K562 (cell line): Measurements from ENCODE around the gene HMGB2. TPM values are rescaled to one million over a fixed set of nuclear protein-coding genes. Genes with fewer than 3 reads are reported as not detected.

Experiments
- GATA2 ChIP-seq: sonication (generic); formaldehyde crosslinking; IDR thresholded peaks from 2 replicates; pipeline ENCODE4 v1.4.0; 2020; ENCODE audit warnings: mild to moderate bottlenecking, missing genetic modification reagents
- HDAC2 ChIP-seq: fragments of 450-650 bp; IDR thresholded peaks from 2 replicates; pipeline ENCODE4 v1.6.1; 2016; ENCODE audit warnings: mild to moderate bottlenecking
- KDM2B ChIP-seq: fragments of 250-450 bp; sonication (Bioruptor Pico); IDR thresholded peaks from 2 replicates; pipeline ENCODE4 v1.8.0; 2021; ENCODE audit warnings: mild to moderate bottlenecking, moderate library complexity
- MCM5 ChIP-seq: fragments of 450-650 bp; IDR thresholded peaks from 2 replicates; pipeline ENCODE4 v1.6.1; 2016; ENCODE audit warnings: low read depth
- MEIS2 ChIP-seq: fragments of 450-650 bp; IDR thresholded peaks from 2 replicates; pipeline ENCODE4 v1.6.1; 2014; ENCODE audit warnings: mild to moderate bottlenecking; ENCODE audit not compliant: partially characterized antibody
- NFIC ChIP-seq: fragments of 450-650 bp; IDR thresholded peaks from 2 replicates; pipeline ENCODE4 v1.6.1; 2017; ENCODE audit warnings: mild to moderate bottlenecking, inconsistent platforms
- RBFOX2 ChIP-seq: fragments of 200-400 bp; formaldehyde crosslinking; IDR thresholded peaks from 2 replicates; pipeline ENCODE4 v1.6.1; 2017; ENCODE audit warnings: low read depth, mild to moderate bottlenecking, low read length, moderate library complexity
- SIN3A ChIP-seq, 2 experiments: fragments of 150-350 bp in 1 of 2; IDR thresholded peaks; 2 replicates each; pipeline ENCODE4 v1.6.1; 2011 to 2016; ENCODE audit warnings: borderline replicate concordance in 2 of 2, low read depth in 2 of 2, low read length in 2 of 2, mild to moderate bottlenecking in 2 of 2, moderate library complexity in 2 of 2; ENCODE audit not compliant: control insufficient read depth in 1 of 2
- SP1 ChIP-seq: sonication (generic); formaldehyde crosslinking; IDR thresholded peaks from 2 replicates; pipeline ENCODE4 v1.8.1; 2022; ENCODE audit warnings: mild to moderate bottlenecking, missing genetic modification reagents
- SRSF7 ChIP-seq: fragments of 200-400 bp; formaldehyde crosslinking; optimal IDR thresholded peaks from 2 replicates; pipeline ENCODE3; 2017; ENCODE audit warnings: mild to moderate bottlenecking, low read depth, low read length
- SUPT5H ChIP-seq: fragments of 450-650 bp; IDR thresholded peaks from 2 replicates; pipeline ENCODE4 v1.6.1; 2016
- XRCC5 ChIP-seq: fragments of 200-400 bp; formaldehyde crosslinking; IDR thresholded peaks from 2 replicates; pipeline ENCODE4 v1.6.1; 2017; ENCODE audit warnings: low read depth, mild to moderate bottlenecking, low read length
- ZNF79 ChIP-seq: fragments of 250-450 bp; sonication (Bioruptor Pico); IDR thresholded peaks from 2 replicates; pipeline ENCODE4 v1.4.0; 2020; ENCODE audit warnings: low read depth, mild to moderate bottlenecking, moderate library complexity
- polyA plus RNA-seq, 8 experiments: library from polyadenylated mRNA; depleted of rRNA in 4 of 8; stranded (reverse) in 5 of 8; unstranded in 3 of 8; fragments of >200 nt; fragmentation: Nextera tagmentation in 2 of 8; fragmentation: Illumina TruSeq in 1 of 8; extraction: Ambion mirVana in 2 of 8; extraction: Trizol in 1 of 8; gene quantifications; 2 replicates each; pipeline versions ENCODE4 v1.2.1 to v1.2.3, GENCODE V29; 2011 to 2014; ENCODE audit warnings: inconsistent platforms in 1 of 8, missing spikeins in 1 of 8
- total RNA-seq, 7 experiments: library from RNA; depleted of rRNA in 6 of 7; stranded (reverse); fragments of >200 nt in 6 of 7; fragmentation: Illumina TruSeq in 2 of 7; extraction: Trizol in 2 of 7; gene quantifications; 2 replicates each; pipeline versions ENCODE4 v1.2.1 to v1.2.3, GENCODE V29; 2011 to 2021; ENCODE audit warnings: low replicate concordance in 1 of 7
- TF ChIP-seq, protein P1 (sequence below): sonication (generic); formaldehyde crosslinking; IDR thresholded peaks from 2 replicates; pipeline ENCODE4 v1.5.0; 2020; ENCODE audit warnings: missing genetic modification reagents
- TF ChIP-seq, protein P2 (sequence below), 2 experiments: IDR thresholded peaks; 2 replicates each; pipeline ENCODE4 v1.6.1; 2011; ENCODE audit warnings: borderline replicate concordance in 1 of 2, control low read depth in 1 of 2, low read depth in 1 of 2, low read length in 1 of 2, mild to moderate bottlenecking in 1 of 2, mixed read lengths in 1 of 2, moderate library complexity in 1 of 2; ENCODE audit not compliant: insufficient read depth in 1 of 2, insufficient read length in 1 of 2, poor library complexity in 1 of 2, severe bottlenecking in 1 of 2; ENCODE audit errors: extremely low read depth in 1 of 2
- TF ChIP-seq, protein P3 (sequence below): fragments of 450-650 bp; IDR thresholded peaks from 2 replicates; pipeline ENCODE4 v1.6.1; 2016; ENCODE audit warnings: missing biosample characterization, missing genetic modification characterization
- TF ChIP-seq, protein P4 (sequence below): fragments of 250-450 bp; sonication (Bioruptor Pico); IDR thresholded peaks from 2 replicates; pipeline ENCODE4 v1.9.0; 2021; ENCODE audit warnings: mild to moderate bottlenecking, inconsistent platforms

The HMGB2 gene
- total and polyA plus RNA-seq, 9 of the 15 experiments (the other 6 are each of a cell fraction or from before 2014, with no cell fraction given), result 309 to 822 (median 626) TPM

GRCh38 chr4:173370477-173371291, 36.5 kb upstream of the HMGB2 start, which contains the start of gene SAP30 (continued):
- TF ChIP-seq, protein P1, sequence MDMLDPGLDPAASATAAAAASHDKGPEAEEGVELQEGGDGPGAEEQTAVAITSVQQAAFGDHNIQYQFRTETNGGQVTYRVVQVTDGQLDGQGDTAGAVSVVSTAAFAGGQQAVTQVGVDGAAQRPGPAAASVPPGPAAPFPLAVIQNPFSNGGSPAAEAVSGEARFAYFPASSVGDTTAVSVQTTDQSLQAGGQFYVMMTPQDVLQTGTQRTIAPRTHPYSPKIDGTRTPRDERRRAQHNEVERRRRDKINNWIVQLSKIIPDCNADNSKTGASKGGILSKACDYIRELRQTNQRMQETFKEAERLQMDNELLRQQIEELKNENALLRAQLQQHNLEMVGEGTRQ, result peak; percentile 83
- TF ChIP-seq HDAC2 (peak; percentile 73), XRCC5 (peak; percentile 43; the same call in 1 of the 2 replicates), SP1 (peak; percentile 72), SUPT5H (peak; percentile 86), ZNF79 (CRISPR knock-in tag) (no peak), SRSF7 (no peak), NFIC (peak; percentile 63), RBFOX2 (peak; percentile 75), KDM2B (CRISPR knock-in tag) (0 out of 2 replicates have a peak, but pooled peaks have one; percentile 20), MEIS2 (peak; percentile 63), GATA2 (CRISPR knock-in tag) (no peak), SIN3A (IDR thresholded peaks at IDR 0.05; ENCODE audit: borderline replicate concordance in 2 of 2, control insufficient read depth in 1 of 2, low read depth in 2 of 2, low read length in 2 of 2) (peak; percentile 88 to 92), MCM5 (no peak)
- TF ChIP-seq, protein P2, sequence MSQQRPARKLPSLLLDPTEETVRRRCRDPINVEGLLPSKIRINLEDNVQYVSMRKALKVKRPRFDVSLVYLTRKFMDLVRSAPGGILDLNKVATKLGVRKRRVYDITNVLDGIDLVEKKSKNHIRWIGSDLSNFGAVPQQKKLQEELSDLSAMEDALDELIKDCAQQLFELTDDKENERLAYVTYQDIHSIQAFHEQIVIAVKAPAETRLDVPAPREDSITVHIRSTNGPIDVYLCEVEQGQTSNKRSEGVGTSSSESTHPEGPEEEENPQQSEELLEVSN (IDR thresholded peaks at IDR 0.05; ENCODE audit: borderline replicate concordance in 1 of 2, extremely low read depth in 1 of 2, insufficient read depth in 1 of 2, insufficient read length in 1 of 2, low read depth in 1 of 2, low read length in 1 of 2, poor library complexity in 1 of 2, severe bottlenecking in 1 of 2), result peak; percentile 63 to 68
- TF ChIP-seq, protein P3, sequence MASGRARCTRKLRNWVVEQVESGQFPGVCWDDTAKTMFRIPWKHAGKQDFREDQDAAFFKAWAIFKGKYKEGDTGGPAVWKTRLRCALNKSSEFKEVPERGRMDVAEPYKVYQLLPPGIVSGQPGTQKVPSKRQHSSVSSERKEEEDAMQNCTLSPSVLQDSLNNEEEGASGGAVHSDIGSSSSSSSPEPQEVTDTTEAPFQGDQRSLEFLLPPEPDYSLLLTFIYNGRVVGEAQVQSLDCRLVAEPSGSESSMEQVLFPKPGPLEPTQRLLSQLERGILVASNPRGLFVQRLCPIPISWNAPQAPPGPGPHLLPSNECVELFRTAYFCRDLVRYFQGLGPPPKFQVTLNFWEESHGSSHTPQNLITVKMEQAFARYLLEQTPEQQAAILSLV (tag), result no peak
- TF ChIP-seq, protein P4, sequence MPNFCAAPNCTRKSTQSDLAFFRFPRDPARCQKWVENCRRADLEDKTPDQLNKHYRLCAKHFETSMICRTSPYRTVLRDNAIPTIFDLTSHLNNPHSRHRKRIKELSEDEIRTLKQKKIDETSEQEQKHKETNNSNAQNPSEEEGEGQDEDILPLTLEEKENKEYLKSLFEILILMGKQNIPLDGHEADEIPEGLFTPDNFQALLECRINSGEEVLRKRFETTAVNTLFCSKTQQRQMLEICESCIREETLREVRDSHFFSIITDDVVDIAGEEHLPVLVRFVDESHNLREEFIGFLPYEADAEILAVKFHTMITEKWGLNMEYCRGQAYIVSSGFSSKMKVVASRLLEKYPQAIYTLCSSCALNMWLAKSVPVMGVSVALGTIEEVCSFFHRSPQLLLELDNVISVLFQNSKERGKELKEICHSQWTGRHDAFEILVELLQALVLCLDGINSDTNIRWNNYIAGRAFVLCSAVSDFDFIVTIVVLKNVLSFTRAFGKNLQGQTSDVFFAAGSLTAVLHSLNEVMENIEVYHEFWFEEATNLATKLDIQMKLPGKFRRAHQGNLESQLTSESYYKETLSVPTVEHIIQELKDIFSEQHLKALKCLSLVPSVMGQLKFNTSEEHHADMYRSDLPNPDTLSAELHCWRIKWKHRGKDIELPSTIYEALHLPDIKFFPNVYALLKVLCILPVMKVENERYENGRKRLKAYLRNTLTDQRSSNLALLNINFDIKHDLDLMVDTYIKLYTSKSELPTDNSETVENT (CRISPR knock-in tag), result peak; percentile 71; the same call in 1 of the 2 replicates
